ENCODE data around the gene GNLY.

- no peak for TF ChIP-seq EZH2 (IDR thresholded peaks at IDR 0.05; ENCODE audit: borderline replicate concordance, low read depth, low read length, severe bottlenecking)
- no peak for TF ChIP-seq CTCF (IDR thresholded peaks at IDR 0.05; ENCODE audit: extremely low read depth in 1 of 2, insufficient read depth in 1 of 2, low read depth in 1 of 2, low read length in 2 of 2)
- TF ChIP-seq POLR2AphosphoS5 (IDR thresholded peaks at IDR 0.05; ENCODE audit: insufficient read depth, low read depth, low read length) = no peak
- TF ChIP-seq JUN (IDR thresholded peaks at IDR 0.05; ENCODE audit: borderline replicate concordance, insufficient read depth, insufficient read length, low read depth) = no peak
- TF ChIP-seq POLR2A (IDR thresholded peaks at IDR 0.05; ENCODE audit: low read depth, low read length) = no peak
- TF ChIP-seq FOS (IDR thresholded peaks at IDR 0.05; ENCODE audit: borderline replicate concordance, insufficient read depth, low read length) = no peak
- no peak for TF ChIP-seq MAX (IDR thresholded peaks at IDR 0.05; ENCODE audit: insufficient read depth, insufficient read length)
- no peak for TF ChIP-seq MYC (IDR thresholded peaks at IDR 0.05; ENCODE audit: low read depth, low read length)
- no peak for TF ChIP-seq GATA2 (IDR thresholded peaks at IDR 0.05; ENCODE audit: insufficient read depth, insufficient read length, low read depth, low read length)
Measured at GRCh38 chr2:85650456-85650855, 43.7 kb upstream of the GNLY start.

Measured in endothelial cell of umbilical vein (primary cell).